SW480 (cell line): ENCODE results near the gene B4GALNT4.
"Not testable (repeated sequence)": the region's sequence is repeated elsewhere in the genome, so short reads cannot be mapped to it uniquely, and the experiment has no call there.

Experiments
- DNase-seq: peaks from one replicate; pipeline ENCODE4 v3.0.0-alpha.2; 2016; ENCODE audit warnings: low spot score

The B4GALNT4 gene

DNA sequence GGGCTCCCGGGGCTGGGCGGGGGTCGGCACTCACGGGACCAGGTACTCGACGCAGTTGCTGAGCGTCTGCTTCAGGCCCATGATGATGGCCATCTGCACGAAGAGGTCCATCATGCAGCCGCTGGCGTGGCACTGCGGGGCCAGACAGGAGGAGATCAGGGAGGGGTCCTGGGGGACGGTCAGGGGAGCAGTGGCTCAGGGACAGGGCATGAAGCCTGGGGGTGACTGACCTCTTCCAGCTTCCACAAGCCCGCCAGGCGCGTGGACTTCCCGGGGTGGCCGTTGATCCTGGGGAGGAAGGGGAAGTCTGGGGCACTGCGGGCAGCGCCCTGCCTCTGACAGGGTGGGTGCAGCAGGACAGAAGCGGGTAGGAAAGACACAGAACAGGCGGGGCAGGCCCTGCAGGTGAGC is 51.6 kb downstream of the B4GALNT4 start:
- DNase-seq = no peak

DNA sequence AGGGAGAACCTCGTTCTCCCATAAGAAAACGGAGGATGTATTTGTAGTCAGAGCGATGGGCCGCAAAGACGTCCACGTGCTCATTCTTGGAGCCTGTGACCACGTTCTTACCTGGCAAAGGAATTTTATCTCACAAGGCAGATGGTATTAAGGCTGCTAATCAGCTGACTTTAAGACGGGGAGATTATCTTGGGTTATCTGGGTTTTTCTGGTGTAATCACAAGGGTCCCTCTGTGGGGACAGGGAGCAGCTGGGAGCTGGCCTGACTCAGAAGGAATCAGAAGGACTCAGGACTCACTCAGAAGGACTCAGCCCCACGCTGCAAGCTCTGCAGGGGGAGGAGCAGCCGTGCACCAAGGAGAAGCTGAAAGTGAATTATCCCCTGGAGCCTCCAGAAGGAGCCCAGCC is 53.0 kb downstream of the B4GALNT4 start:
- no peak for DNase-seq

DNA sequence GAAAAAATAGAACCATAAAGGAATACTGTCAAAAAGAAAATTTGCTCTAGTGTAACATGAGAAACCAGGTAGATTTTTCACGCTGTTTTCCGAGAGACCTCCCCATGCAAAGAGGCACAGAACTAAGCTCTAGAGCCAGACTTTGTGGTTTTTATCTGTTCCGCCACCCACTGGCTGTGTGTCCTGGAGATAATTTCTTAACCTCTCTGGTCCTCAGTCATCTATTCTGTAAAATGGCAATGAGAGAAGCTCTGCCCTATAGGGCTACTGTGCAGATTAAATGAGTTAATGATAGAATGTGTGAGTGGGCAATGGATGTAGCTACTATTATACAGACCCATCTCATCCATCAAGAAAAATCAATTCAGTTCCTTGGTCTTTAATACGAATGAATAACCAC is 54.9 kb downstream of the B4GALNT4 start:
- no peak for DNase-seq

DNA sequence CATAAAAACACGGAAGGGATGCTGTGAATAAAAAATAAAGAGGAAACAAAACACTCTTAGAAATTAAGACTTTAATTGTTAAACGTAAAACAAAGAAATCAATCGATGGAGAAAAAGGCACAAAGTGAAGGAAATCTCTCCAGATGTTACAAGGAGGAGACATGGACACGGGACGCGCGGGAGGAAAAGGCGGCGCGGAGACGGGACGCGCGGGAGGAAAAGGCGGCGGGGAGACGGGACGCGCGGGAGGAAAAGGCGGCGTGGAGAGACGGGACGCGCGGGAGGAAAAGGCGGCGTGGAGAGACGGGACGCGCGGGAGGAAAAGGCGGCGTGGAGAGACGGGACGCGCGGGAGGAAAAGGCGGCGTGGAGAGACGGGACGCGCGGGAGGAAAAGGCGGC is 55.5 kb downstream of the B4GALNT4 start:
- not testable (repeated sequence) for DNase-seq

DNA sequence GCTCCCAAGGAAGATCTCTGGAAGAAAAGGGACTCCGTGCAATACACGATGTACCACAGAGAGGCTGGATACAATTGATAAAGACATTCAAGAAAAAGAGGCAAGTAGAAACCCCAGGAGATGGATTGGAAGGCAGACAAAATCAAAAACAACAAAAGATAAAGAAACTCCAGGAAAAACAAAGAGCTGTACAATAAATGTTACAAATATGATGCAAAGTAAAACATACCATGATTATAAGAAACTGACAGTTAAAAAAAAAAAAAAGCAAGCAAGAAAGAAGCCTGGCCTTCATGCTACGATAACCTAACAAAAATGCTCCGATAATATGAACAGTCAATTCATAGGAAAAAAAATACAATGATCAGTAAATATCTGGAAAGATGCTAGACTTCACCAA is 56.0 kb downstream of the B4GALNT4 start:
- no peak for DNase-seq

DNA sequence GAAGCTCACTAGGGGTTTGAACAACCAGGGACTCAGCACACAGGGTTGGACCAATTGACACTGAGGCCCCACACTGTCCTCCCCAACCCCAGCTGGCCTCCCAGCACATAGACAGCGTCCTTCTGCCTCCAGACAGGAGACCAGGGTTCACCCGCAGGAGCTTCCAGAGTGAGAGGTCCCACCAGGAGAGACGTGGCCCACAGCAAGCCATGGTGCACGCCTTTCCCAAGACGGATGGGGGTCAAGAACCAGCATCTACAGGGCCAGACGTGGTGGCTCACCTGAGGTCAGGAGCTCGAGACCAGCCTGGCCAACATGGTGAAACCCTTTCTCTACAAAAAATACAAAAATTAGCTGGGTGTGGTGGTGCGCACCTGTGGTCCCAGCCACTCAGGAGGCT is 57.6 kb downstream of the B4GALNT4 start:
- no peak for DNase-seq

DNA sequence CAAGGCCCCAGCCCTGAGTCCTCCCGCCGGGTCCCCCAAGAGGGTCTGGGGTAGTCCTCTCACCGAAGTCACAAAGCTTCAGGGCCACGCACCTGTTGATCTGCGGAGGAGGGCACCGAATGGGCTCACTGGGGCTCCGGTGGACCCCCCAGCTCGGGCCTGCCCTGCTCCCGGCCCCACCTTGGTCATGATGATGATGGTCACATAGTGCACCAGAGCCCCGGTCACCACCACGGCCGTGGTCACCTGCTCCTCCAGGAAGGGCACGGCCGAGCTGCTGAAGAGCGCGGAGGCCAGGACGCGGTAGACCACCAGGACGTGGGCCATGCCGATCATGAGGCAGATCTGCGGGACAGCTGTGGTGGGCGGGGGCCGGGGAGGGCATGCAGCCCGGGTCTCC is 59.0 kb downstream of the B4GALNT4 start:
- no peak for DNase-seq

DNA sequence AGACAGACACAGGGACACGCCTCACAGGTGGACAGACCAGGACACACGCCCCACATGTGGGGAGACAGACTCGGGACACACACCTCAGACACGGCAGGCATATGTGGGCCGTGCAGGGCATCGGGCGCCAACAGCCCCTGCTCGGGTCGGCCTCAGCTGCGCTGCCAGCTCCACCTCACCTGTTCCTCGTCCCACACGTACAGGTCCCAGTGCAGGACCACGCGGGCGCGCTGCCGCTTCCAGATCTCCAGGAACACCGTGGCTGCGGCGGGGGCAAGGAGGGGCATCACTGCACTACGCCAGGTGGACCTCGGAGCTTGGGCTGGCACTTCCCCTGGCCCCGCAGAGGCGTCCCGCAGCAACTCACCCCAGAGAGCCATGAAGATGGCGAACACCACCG is 60.1 kb downstream of the B4GALNT4 start:
- DNase-seq = no peak

DNA sequence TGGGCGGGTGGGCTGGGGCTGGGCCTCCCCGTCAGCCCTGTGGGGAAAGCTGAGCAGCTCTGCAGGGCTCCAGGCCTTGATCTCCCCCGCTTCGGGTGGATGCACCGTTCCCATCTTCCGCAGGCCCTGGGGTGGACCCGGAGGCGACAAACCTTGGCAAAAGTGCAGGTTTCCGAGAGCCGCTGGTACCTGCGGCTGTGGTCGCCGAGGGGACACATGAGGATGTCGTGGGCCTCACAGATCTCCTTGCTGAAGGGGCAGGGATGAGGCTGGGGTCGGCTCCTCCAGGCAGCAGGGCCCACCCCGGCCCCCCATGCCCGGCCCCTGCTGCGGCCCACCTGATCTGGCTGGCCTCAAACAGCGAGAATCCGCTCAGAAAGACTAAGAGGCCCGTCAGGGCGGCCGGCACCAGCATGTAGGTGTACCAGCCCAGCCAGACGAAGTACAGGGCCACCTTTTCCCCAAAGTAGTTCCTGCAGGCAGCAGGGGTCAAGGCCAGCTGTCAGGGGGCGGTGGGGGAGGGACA is 60.7 kb downstream of the B4GALNT4 start:
- no peak for DNase-seq
